Left lung (tissue), 10 donors: Measurements from ENCODE around the gene STIM2. TPM values are rescaled to one million over a fixed set of nuclear protein-coding genes. Genes with fewer than 3 reads are reported as not detected.
A peak's percentile ranks its signal among the peaks of the same experiment; 100 is the strongest.

Source experiments
- ATAC-seq: fragments of 200-7000 bp; cut with Tn5 transposase; one replicate; pipeline ENCODE4 v1.9.1; 2020; ENCODE audit warnings: moderate library complexity
- DNase-seq, 4 donors: peaks; one replicate each; pipeline ENCODE4 v3.0.0-alpha.2; 2013 to 2020
- H3K27ac ChIP-seq, 2 donors: fragments of 200-600 bp; sonication (generic) in 1 of 2; one replicate each; pipeline versions ENCODE4 v1.5.0 to v1.8.0; 2020 to 2021
- H3K27me3 ChIP-seq, 2 donors: fragments of 200-600 bp; sonication (generic) in 1 of 2; one replicate each; pipeline versions ENCODE4 v1.5.0 to v1.8.0; 2020 to 2021
- H3K36me3 ChIP-seq, 2 donors: fragments of 200-600 bp; sonication (generic) in 1 of 2; one replicate each; pipeline versions ENCODE4 v1.5.0 to v1.8.0; 2020 to 2021
- H3K4me1 ChIP-seq, 2 donors: fragments of 200-600 bp; one replicate each; pipeline ENCODE4 v1.8.0; 2021
- H3K4me3 ChIP-seq, 2 donors: fragments of 200-600 bp; sonication (generic) in 1 of 2; one replicate each; pipeline versions ENCODE4 v1.5.0 to v1.8.0; 2020 to 2021; ENCODE audit warnings: mild to moderate bottlenecking in 1 of 2
- H3K9me3 ChIP-seq, 2 donors: fragments of 200-600 bp; sonication (generic) in 1 of 2; one replicate each; pipeline versions ENCODE4 v1.5.0 to v1.8.0; 2020 to 2021
- intact Hi-C, 2 donors: fragments of 100-400 bp; cut with DNase I; formaldehyde crosslinking; loops; one replicate each; pipeline versions ENCODE4 v1.11.2 to v1.14.2; 2022
- polyA plus RNA-seq, 6 donors: library from polyadenylated mRNA; unstranded; fragments of 120-200 nt; gene quantifications; one replicate each; pipeline ENCODE4 v1.2.1, GENCODE V29; 2013; ENCODE audit not compliant: insufficient read length in 6 of 6
- total RNA-seq, 2 donors: library from RNA; stranded (reverse); fragmentation: NEBNext Ultra II Directional; extraction: Animal tissue kit (Norgen Biotek cat#: 25700); gene quantifications; one replicate each; pipeline ENCODE4 v1.2.1, GENCODE V29; 2021
- TF ChIP-seq, protein P1 (sequence below), 2 donors: fragments of 200-600 bp; sonication (generic) in 1 of 2; IDR thresholded peaks; one replicate each; pipeline versions ENCODE4 v1.5.0 to v1.8.0; 2021; ENCODE audit warnings: antibody characterized with exemption in 2 of 2
- donor health status: DM: no; HTN: yes; CAD: no.
- donor health status: DM: no; HTN: no; CAD: no.

STIM2 gene
- total and polyA plus RNA-seq, 8 donors, result 29.1 to 62.7 (median 53.2) TPM

DNA sequence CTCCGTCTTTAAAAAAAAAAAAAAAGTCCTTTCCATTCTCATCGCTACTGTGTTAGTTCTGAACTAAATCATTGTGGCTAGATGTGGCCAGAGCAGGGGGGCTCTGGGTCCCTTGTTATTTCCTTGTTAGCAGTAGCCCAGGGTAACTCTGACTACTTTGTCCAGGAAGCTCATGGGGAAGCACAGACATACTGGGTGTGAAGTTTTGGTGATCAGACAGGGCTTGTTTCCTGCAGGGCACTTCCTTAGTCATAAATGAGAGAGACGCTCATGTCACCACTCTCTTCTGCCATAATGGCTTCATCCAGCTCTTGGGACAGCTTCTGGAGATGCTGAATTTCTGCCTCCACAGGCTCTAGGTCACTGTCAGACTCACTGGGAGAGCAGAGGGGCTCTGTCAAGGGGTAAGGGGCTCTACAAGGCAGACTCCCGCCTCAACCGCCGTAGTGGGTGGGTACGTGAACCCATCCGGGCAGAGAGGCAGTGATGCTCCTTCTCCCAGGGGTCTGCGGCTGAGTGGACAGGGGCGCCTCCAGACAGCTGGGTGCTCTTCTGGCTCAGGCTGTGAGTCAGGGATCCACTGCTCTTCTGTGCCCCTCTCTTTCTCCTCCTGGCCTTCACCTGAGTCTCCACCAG is 12.9 kb downstream of the STIM2 start:
- H3K4me1 ChIP-seq, result peaks cover 0 to 16% of the 10 kb centered on the region in 2 donors
- no peaks in the 10 kb centered on the region for H3K36me3 ChIP-seq
- no peak for DNase-seq
- no peaks in the 10 kb centered on the region for H3K27me3 ChIP-seq
- no peak overlapping the region for H3K27ac ChIP-seq
- intact Hi-C loops, result no loop called here
- H3K9me3 ChIP-seq, result no peaks in the 10 kb centered on the region
- no peak for ATAC-seq
- TF ChIP-seq, protein P1, sequence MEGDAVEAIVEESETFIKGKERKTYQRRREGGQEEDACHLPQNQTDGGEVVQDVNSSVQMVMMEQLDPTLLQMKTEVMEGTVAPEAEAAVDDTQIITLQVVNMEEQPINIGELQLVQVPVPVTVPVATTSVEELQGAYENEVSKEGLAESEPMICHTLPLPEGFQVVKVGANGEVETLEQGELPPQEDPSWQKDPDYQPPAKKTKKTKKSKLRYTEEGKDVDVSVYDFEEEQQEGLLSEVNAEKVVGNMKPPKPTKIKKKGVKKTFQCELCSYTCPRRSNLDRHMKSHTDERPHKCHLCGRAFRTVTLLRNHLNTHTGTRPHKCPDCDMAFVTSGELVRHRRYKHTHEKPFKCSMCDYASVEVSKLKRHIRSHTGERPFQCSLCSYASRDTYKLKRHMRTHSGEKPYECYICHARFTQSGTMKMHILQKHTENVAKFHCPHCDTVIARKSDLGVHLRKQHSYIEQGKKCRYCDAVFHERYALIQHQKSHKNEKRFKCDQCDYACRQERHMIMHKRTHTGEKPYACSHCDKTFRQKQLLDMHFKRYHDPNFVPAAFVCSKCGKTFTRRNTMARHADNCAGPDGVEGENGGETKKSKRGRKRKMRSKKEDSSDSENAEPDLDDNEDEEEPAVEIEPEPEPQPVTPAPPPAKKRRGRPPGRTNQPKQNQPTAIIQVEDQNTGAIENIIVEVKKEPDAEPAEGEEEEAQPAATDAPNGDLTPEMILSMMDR (IDR thresholded peaks at IDR 0.05), result no peak
- no peak overlapping the region for H3K4me3 ChIP-seq

DNA sequence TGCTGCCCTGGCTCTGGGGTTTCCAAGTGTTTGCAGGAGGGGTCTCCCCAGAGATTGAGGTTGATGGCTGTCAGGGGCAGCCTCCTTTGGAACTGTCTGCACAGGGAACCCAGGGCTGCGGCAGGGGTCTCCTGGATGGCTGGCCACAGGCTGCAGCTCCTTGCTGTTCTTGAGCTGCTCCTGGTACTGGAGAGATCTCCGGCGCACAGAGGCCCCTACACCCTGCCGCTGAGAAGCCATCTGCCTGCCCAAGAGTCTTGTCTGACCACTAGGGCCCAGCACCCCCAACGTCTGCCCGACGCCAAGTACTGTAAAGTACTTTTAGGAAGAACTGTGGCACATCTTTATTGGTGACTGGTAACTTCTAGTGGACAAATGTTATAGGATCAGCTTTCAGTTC is 13.5 kb downstream of the STIM2 start:
- peaks cover 0 to 16% of the 10 kb centered on the region in 2 donors for H3K4me1 ChIP-seq
- ATAC-seq, result no peak
- no peak for DNase-seq
- TF ChIP-seq, protein P1 (IDR thresholded peaks at IDR 0.05), result no peak
- H3K9me3 ChIP-seq, result no peaks in the 10 kb centered on the region
- no peak overlapping the region for H3K4me3 ChIP-seq
- no peak overlapping the region for H3K27ac ChIP-seq
- no peaks in the 10 kb centered on the region for H3K27me3 ChIP-seq
- intact Hi-C loops, result no loop called here
- H3K36me3 ChIP-seq, result no peaks in the 10 kb centered on the region

DNA sequence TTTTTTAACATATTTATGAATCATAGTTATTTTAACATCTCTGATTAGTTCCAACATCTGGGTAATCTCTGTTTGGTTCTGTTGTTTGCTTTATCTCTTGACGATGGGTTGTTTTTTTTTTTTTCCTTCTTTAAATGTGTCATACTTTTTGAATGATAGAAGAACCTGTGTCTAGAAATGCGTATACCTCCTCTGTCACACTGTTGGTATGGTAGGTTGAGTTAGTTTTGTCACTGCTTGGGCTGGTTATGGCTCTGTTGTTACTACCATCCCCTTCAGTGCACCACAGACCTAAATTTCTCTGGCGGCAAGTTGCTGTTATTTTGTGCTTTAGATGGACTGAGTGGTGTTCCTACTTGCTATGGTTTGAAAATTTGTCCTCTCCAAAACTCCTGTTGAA is 16.8 kb downstream of the STIM2 start:
- Histone ChIP-seq H3K27me3 (no peaks in the 10 kb centered on the region), H3K4me1 (peaks cover 0 to 8% of the 10 kb centered on the region in 2 donors), H3K4me3 (no peak overlapping the region), H3K36me3 (no peaks in the 10 kb centered on the region), H3K9me3 (no peaks in the 10 kb centered on the region), H3K27ac (no peak overlapping the region)
- intact Hi-C loops, result no loop called here
- TF ChIP-seq, protein P1 (IDR thresholded peaks at IDR 0.05), result no peak
- ATAC-seq (no peak), DNase-seq (no peak)

DNA sequence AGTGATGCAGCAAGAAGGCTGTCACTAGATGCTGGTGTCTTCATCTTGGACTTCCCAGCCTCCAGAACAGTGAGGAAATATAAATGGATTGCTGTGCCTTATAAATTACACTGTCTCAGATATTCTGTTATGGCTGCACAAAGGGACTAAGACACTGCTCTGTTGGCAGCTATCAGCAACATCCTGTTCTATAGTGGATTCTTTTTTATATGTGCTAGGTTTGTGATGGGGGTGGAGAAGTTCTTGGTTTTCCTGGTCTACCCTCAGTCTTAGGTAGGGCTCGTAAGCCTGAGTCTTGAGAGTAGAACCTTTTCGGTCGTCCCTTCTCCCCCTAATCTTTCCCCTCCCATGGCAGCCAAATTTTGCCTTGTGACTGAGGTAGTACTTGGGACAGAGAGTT is 17.3 kb downstream of the STIM2 start:
- H3K27ac ChIP-seq, result no peak overlapping the region
- DNase-seq (no peak), ATAC-seq (no peak)
- peaks cover 0 to 6% of the 10 kb centered on the region in 2 donors for H3K4me1 ChIP-seq
- H3K27me3 ChIP-seq, result no peaks in the 10 kb centered on the region
- no peak overlapping the region for H3K4me3 ChIP-seq
- no peaks in the 10 kb centered on the region for H3K36me3 ChIP-seq
- TF ChIP-seq, protein P1 (IDR thresholded peaks at IDR 0.05), result no peak
- intact Hi-C loops, result no loop called here
- H3K9me3 ChIP-seq, result no peaks in the 10 kb centered on the region

DNA sequence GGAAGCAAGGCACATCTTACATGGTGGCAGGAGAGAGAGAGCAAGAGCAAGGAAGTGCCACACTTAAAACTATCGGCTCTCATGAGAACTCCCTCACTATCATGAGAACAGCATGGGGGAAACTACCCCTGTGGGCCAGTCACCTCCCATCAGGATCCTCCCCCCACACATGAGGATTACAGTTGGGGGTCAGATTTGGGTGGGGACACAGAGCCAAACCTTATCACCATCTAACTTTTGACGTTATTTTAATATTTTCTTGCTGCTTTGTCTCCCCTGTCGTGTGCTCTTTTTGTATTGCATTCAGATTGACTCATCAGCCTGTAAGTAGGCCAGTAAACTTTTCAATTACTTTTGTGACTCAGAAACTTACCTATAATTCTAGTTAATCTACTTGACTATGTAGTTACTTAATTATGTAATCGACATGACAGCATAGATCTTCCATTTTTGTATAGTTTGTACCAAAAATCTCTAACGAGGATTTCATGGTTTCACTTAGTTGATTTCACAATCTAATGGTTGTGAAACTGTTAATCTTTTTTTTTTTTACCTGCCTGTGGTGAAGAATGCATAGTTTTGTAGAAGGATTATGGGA is 18.3 kb downstream of the STIM2 start:
- H3K27ac ChIP-seq, result peak overlapping the region in 1 of 2 donors; percentile 5
- no peaks in the 10 kb centered on the region for H3K27me3 ChIP-seq
- H3K4me1 ChIP-seq, result peaks cover 0 to 6% of the 10 kb centered on the region in 2 donors
- TF ChIP-seq, protein P1 (IDR thresholded peaks at IDR 0.05), result no peak
- ATAC-seq (peak; percentile 48), DNase-seq (no peak)
- H3K4me3 ChIP-seq, result no peak overlapping the region
- H3K36me3 ChIP-seq, result no peaks in the 10 kb centered on the region
- intact Hi-C loops, result no loop called here
- no peaks in the 10 kb centered on the region for H3K9me3 ChIP-seq
